DND-41 (cell line): Measurements from ENCODE around the gene PLXDC1.

Experiments used
- EZH2 ChIP-seq: IDR thresholded peaks from 3 replicates; pipeline ENCODE4 v1.6.1; 2012; ENCODE audit warnings: borderline replicate concordance, low read depth, mild to moderate bottlenecking, moderate library complexity, low read length, inconsistent platforms; ENCODE audit not compliant: severe bottlenecking
- TF ChIP-seq, protein P1 (sequence below): IDR thresholded peaks from 2 replicates; pipeline ENCODE4 v1.5.1; 2012; ENCODE audit warnings: borderline replicate concordance, low read length, moderate library complexity, mild to moderate bottlenecking; ENCODE audit not compliant: poor library complexity, severe bottlenecking; ENCODE audit errors: extremely low read depth

DNA sequence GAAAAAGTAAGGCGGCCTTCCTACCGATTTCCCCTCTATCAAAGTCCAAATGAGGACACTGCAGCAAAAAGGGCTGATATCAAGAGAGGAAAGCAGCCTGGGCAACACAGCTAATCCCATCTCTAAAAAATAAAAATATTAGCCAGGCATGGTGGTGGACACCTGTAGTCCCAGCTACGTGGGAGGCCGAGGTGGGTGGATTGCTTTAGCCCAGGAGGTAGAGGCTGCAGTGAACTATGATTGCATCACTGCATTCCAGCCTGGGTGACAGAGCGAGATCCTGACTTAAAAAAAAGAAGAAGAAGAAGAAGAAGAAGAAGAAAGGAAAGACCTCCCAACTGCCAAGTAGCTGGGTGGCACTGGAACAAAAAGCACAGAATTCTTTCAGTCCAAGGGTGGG is 31.6 kb upstream of the PLXDC1 start:
- TF ChIP-seq, protein P1, sequence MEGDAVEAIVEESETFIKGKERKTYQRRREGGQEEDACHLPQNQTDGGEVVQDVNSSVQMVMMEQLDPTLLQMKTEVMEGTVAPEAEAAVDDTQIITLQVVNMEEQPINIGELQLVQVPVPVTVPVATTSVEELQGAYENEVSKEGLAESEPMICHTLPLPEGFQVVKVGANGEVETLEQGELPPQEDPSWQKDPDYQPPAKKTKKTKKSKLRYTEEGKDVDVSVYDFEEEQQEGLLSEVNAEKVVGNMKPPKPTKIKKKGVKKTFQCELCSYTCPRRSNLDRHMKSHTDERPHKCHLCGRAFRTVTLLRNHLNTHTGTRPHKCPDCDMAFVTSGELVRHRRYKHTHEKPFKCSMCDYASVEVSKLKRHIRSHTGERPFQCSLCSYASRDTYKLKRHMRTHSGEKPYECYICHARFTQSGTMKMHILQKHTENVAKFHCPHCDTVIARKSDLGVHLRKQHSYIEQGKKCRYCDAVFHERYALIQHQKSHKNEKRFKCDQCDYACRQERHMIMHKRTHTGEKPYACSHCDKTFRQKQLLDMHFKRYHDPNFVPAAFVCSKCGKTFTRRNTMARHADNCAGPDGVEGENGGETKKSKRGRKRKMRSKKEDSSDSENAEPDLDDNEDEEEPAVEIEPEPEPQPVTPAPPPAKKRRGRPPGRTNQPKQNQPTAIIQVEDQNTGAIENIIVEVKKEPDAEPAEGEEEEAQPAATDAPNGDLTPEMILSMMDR = no peak
- TF ChIP-seq EZH2 = no peak
